Heart right ventricle (tissue), 16 donors: ENCODE results near the gene BLVRB. TPM values are rescaled to one million over a fixed set of nuclear protein-coding genes. Genes with fewer than 3 reads are reported as not detected.
A peak's percentile ranks its signal among the peaks of the same experiment; 100 is the strongest.

Source experiments
- ATAC-seq, 8 donors: fragments of 200-7000 bp; cut with Tn5 transposase; one replicate each; pipeline ENCODE4 v1.9.1; 2020; ENCODE audit warnings: mild to moderate bottlenecking in 8 of 8, moderate library complexity in 8 of 8, moderate number of reproducible peaks in 1 of 8
- DNase-seq, 2 donors: peaks; one replicate each; pipeline ENCODE4 v3.0.0-alpha.2; 2020
- H3K27ac ChIP-seq, 10 donors: fragments of 200-600 bp; sonication (generic) in 2 of 10; one replicate each; pipeline versions ENCODE4 v1.5.0 to v1.8.0; 2020 to 2022; ENCODE audit warnings: mild to moderate bottlenecking in 3 of 10
- H3K27me3 ChIP-seq, 7 donors: fragments of 200-600 bp; one replicate each; pipeline ENCODE4 v1.8.0; 2021 to 2022; ENCODE audit warnings: mild to moderate bottlenecking in 2 of 7
- H3K36me3 ChIP-seq, 9 donors: fragments of 200-600 bp; sonication (generic) in 1 of 9; one replicate each; pipeline versions ENCODE4 v1.5.0 to v1.8.0; 2020 to 2022; ENCODE audit warnings: mild to moderate bottlenecking in 2 of 9
- H3K4me1 ChIP-seq, 9 donors: fragments of 200-600 bp; sonication (generic) in 1 of 9; one replicate each; pipeline versions ENCODE4 v1.5.0 to v1.8.0; 2020 to 2022; ENCODE audit warnings: mild to moderate bottlenecking in 4 of 9
- H3K4me3 ChIP-seq, 10 donors: fragments of 200-600 bp; sonication (generic) in 2 of 10; one replicate each; pipeline versions ENCODE4 v1.5.0 to v1.8.0; 2020 to 2022; ENCODE audit warnings: mild to moderate bottlenecking in 7 of 10, moderate library complexity in 2 of 10
- H3K9me3 ChIP-seq, 11 donors: fragments of 200-600 bp in 10 of 11; sonication (generic) in 2 of 11; one replicate each; pipeline versions ENCODE4 v1.5.0 to v1.8.0; 2013 to 2022; ENCODE audit warnings: mild to moderate bottlenecking in 2 of 11, control low read depth in 1 of 11, moderate library complexity in 1 of 11
- WGBS, 2 donors: extraction: QIAGEN DNeasy Blood & Tissue Kit; methylation state at CpG; one replicate each; pipeline ENCODE4 v1.1.7; 2013; ENCODE audit warnings: inconsistent platforms in 1 of 2; 5-methylcytosine and 5-hydroxymethylcytosine counted together
- intact Hi-C, 10 donors: fragments of 100-400 bp; cut with DNase I; formaldehyde crosslinking; loops; one replicate each; pipeline versions ENCODE4 v1.11.1 to v1.14.2; 2022
- polyA plus RNA-seq, 2 donors: library from polyadenylated mRNA; stranded (reverse); fragments of 200-250 nt; gene quantifications; one replicate each; pipeline ENCODE4 v1.2.3, GENCODE V29; 2013
- total RNA-seq, 10 donors: library from RNA; stranded (reverse); fragmentation: NEBNext Ultra II Directional in 3 of 10; extraction: Animal tissue kit (Norgen Biotek cat#: 25700) in 3 of 10; gene quantifications; one replicate each; pipeline versions ENCODE4 v1.2.1 to v1.2.4, GENCODE V29; 2021 to 2023
- TF ChIP-seq, protein P1 (sequence below), 9 donors: fragments of 200-600 bp; sonication (generic) in 2 of 9; IDR thresholded peaks; one replicate each; pipeline versions ENCODE4 v1.5.0 to v1.8.0; 2021 to 2022; ENCODE audit warnings: antibody characterized with exemption in 9 of 9, mild to moderate bottlenecking in 5 of 9, moderate library complexity in 1 of 9
- donor health status: Arrhythmogenic right ventricular cardiomyopathy.
- donor health status: ischemic (EF 13 %, LVEDD 7.1; RV severe dilation, severe dysfunction).
- donor health status: healthy with polysubstance abuse.
- donor health status: DM: no; HTN: yes; CAD: no.
- donor health status: DM: no; HTN: no; CAD: no.
- donor health status: ischemic (EF 25% LVEDD 6.9; RV normal size, moderate dysfunction).
- donor health status: ischemic (EF 25% LVEDD 5.7; RV mildly dilated, moderate dysfunction).
- donor health status: healthy.
- donor health status: DM: yes; HTN: yes; CAD: no.
- donor health status: Ischemic cardiomyopathy.
- donor health status: ischemic (EF 35%, LVEDD 5.7; RV mildly dilated, moderate dysfunction).
- donor health status: nonischemic (EF 11% LVEDD 7.7; RV severe dilation, severe dysfunction).
- donor health status: DM: yes; HTN: yes; CAD: no.
- donor health status: PGD.
- donor health status: ischemic (EF 29% LVEDD 5.4; RV normal size, mild dysfunction).
- donor health status: nonischemic (EF 23%, LVEDD 6.1; RV moderate dilation, normal function).

The BLVRB gene
- total and polyA plus RNA-seq, 12 donors: 70.9 to 213 (median 95.1) TPM

DNA sequence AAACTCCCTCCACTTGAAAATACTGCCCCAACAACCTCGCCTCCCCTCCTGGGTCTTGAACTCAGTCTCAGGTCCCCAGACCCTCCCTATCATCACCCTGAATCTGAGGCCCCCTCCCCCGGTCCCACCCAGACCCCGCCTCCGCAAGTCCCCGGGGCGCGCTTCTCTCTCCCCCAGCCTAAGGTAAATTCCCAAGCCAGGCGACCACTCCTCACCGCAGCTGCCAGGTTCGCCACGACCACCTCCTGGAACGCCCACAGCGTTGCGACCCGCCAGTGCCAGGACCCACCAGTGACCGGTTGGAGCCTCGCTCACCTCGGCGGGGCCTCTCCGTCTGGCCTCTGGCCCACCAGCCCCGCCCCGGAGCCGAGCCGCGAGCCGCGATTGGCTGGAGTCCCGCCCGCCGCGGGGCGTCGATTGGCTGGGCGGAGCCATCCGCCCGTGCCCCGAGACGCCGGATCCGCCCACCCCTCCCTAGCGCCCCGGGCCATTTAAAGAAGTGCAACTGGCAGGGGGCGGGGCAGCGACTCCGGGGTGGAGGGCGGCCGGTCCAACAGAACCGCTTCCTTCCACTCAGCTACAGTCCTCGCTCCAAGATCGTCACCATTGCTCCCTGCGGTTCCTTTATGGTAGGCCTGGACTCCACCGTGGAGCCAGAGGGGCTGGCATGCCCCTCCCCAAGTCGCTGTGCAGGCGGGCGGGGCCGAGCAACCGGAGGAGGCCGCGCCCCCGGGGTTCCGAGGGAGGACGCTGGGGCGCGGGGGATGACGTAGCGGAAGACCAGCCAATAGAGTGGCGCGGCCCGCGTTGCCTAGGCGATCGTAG is 21.3 kb downstream of the BLVRB start, which contains the start of gene SERTAD3:
Gene SERTAD3, minus strand, starts transcription at position 336 of the 825 bp plus-strand sequence. CDS start 2,255 bp downstream, outside the sequence.
- peak; percentile 97 for DNase-seq
- peak within 1 kb of the TSS; percentile 80 to 100 (median 97) for H3K27ac ChIP-seq
- ATAC-seq: peak; percentile 82 to 90 (median 88)
- TF ChIP-seq, protein P1, sequence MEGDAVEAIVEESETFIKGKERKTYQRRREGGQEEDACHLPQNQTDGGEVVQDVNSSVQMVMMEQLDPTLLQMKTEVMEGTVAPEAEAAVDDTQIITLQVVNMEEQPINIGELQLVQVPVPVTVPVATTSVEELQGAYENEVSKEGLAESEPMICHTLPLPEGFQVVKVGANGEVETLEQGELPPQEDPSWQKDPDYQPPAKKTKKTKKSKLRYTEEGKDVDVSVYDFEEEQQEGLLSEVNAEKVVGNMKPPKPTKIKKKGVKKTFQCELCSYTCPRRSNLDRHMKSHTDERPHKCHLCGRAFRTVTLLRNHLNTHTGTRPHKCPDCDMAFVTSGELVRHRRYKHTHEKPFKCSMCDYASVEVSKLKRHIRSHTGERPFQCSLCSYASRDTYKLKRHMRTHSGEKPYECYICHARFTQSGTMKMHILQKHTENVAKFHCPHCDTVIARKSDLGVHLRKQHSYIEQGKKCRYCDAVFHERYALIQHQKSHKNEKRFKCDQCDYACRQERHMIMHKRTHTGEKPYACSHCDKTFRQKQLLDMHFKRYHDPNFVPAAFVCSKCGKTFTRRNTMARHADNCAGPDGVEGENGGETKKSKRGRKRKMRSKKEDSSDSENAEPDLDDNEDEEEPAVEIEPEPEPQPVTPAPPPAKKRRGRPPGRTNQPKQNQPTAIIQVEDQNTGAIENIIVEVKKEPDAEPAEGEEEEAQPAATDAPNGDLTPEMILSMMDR (IDR thresholded peaks at IDR 0.05): peak in 2 of 9 donors; percentile 18 to 30
- no peaks in the 10 kb centered on the region for H3K27me3 ChIP-seq
- H3K36me3 ChIP-seq: peaks cover 0 to 55% (median 36%) of the 10 kb centered on the region in 9 donors
- intact Hi-C loops: loop anchor here in 7 of 10 donors (1.0 to 10.0 kb wide), 9 partner anchors 10 to 99 kb away; partner anchors contain the start of genes BLVRB (in 2 of the 7), C19orf47 (in 2 of the 7), PLD3 (in 2 of the 7) and SERTAD1 (in 2 of the 7)
- 0% methylated on average over 71 to 72 of the region's 72 CpGs for WGBS, 2 donors
- H3K4me1 ChIP-seq: peaks cover 10 to 40% (median 27%) of the 10 kb centered on the region in 9 donors
- peak within 1 kb of the TSS; percentile 70 to 96 (median 85) for H3K4me3 ChIP-seq
- no peaks in the 10 kb centered on the region for H3K9me3 ChIP-seq

DNA sequence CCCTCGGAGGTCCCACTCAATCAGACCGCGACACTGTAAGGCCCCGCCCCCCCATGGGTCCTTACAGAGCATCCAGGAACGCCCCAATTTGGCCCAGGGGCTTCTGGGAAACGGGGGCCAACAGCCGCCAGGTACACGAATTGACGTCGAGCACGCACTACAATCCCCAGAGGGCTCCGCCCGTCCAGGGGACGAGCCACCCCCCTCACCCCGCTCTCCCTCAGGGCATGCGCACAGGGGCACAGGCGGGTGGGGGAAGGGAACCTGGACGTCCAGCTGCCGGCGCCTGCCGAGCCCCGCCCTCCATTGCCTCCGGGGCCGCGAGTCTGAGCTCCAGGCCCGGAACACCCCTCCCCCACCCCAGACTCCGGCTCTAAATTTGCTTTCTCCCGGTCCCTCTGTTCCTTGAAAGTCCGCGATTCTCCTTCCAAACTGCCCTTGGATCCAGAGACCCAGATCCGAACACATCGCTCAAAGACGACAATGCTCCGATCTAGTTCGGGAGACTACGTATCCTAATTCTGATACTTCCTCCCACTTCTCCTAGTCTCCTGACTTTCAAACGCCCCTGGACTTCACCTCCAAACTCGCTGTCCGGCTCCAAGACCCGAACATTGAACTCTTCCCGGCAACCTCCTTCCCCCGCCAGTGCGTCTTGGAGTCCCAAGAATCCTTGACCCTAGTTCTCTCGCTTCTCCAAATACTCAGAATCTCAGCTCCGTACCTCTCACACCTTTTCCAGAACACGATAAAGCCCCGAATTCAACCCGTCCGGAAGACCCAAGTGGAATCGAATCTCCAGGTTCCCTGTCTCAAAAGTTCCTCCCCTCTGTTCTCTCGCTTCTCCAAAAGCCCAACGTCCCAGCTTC is 22.2 kb downstream of the BLVRB start:
- 0 to 1% methylated on average over 52 of the region's 52 CpGs for WGBS, 2 donors
- peaks cover 10 to 41% (median 27%) of the 10 kb centered on the region in 9 donors for H3K4me1 ChIP-seq
- intact Hi-C loops: loop anchor here in 6 of 10 donors (1.0 to 10.0 kb wide), 6 partner anchors 9 to 99 kb away; partner anchors contain the start of genes C19orf47 (in 2 of the 6), PLD3 (in 2 of the 6) and SERTAD1 (in 1 of the 6)
- ATAC-seq (peak; percentile 85 to 94 (median 90)), DNase-seq (peak; percentile 98 to 100)
- peaks cover 0 to 46% (median 30%) of the 10 kb centered on the region in 9 donors for H3K36me3 ChIP-seq
- no peaks in the 10 kb centered on the region for H3K9me3 ChIP-seq
- no peaks in the 10 kb centered on the region for H3K27me3 ChIP-seq
- peak overlapping the region; percentile 70 to 96 (median 85) for H3K4me3 ChIP-seq
- TF ChIP-seq, protein P1 (IDR thresholded peaks at IDR 0.05): no peak
- H3K27ac ChIP-seq: peak overlapping the region; percentile 80 to 100 (median 97)

DNA sequence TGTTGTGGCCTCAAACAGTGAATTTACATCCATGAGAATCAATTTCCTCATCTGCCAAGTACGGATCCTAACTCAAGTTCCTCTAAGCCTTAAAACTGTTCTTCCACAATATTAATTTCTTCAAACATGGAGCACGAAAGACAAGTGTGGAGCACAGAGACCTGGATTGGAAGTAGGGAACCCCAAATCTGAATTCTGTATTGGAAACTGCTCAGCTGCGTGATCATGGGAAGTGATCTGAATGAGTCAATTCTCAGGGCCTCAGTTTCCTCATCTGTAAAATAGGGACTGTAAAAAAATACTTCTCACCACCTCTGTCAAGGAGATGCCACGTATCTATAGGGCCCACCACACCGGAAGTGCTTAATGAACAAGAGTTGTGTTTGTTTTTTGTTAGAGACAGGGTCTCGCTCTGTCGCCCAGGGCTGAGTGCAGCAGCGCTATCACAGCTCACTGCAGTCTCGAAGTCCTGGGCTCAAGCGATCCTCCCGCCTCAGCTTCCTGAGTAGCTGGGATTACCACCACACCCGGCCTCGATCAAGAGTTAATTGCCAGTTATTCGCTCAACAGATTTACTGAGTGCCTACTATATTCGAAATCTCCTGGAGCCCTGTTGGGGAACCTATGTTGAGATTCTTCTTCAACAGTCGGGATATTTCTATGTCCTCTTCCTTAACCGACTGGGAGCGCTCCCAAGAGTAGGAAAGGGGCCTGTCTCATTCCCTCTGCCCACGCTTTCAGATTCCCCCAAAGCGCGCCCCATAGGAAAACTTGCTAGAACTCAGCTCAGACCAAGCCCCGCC is 23.0 kb downstream of the BLVRB start:
- 20 to 21% methylated on average over 22 of the region's 22 CpGs for WGBS, 2 donors
- peaks cover 0 to 38% (median 22%) of the 10 kb centered on the region in 9 donors for H3K36me3 ChIP-seq
- ATAC-seq (no peak), DNase-seq (no peak)
- no peaks in the 10 kb centered on the region for H3K9me3 ChIP-seq
- TF ChIP-seq, protein P1 (IDR thresholded peaks at IDR 0.05): no peak
- H3K27me3 ChIP-seq: no peaks in the 10 kb centered on the region
- H3K4me3 ChIP-seq: peak overlapping the region in 9 of 10 donors; percentile 70 to 96 (median 85)
- H3K4me1 ChIP-seq: peaks cover 10 to 41% (median 27%) of the 10 kb centered on the region in 9 donors
- intact Hi-C loops: loop anchor here in 6 of 10 donors (1.0 to 10.0 kb wide), 6 partner anchors 8 to 98 kb away; partner anchors contain the start of genes C19orf47 (in 2 of the 6), PLD3 (in 2 of the 6) and SERTAD1 (in 1 of the 6)
- H3K27ac ChIP-seq: peak overlapping the region; percentile 28 to 100 (median 97)
